ENCODE measurements around the gene CCR9.
A peak's percentile ranks its signal among the peaks of the same experiment; 100 is the strongest.

Gene CCR9

GRCh38 chr3:45910892-45911291 lies 24.5 kb downstream of the CCR9 start:
- DNase-seq, result no peak

- DNase-seq, result no peak
Measured at GRCh38 chr3:45911511-45912226, 25.3 kb downstream of the CCR9 start.

- DNase-seq, result no peak
Measured at GRCh38 chr3:45912435-45912834, 26.1 kb downstream of the CCR9 start.

- no peak for DNase-seq
Measured at GRCh38 chr3:45914362-45915058, 28.2 kb downstream of the CCR9 start.

GRCh38 chr3:45915059-45915439 lies 28.7 kb downstream of the CCR9 start:
- no peak for DNase-seq

GRCh38 chr3:45915518-45916231 lies 29.3 kb downstream of the CCR9 start:
- DNase-seq, result no peak

- no peak for DNase-seq
Measured at GRCh38 chr3:45917146-45917898, 31.0 kb downstream of the CCR9 start.

GRCh38 chr3:45921158-45922038 lies 35.1 kb downstream of the CCR9 start:
- DNase-seq, result no peak

GRCh38 chr3:45922039-45922326 lies 35.6 kb downstream of the CCR9 start:
- no peak for DNase-seq

- DNase-seq, result no peak
Measured at GRCh38 chr3:45922950-45923590, 36.7 kb downstream of the CCR9 start.

GRCh38 chr3:45923755-45924154 lies 37.4 kb downstream of the CCR9 start:
- no peak for DNase-seq

GRCh38 chr3:45927881-45928280 lies 41.5 kb downstream of the CCR9 start:
- no peak for DNase-seq

GRCh38 chr3:45929042-45929679 lies 42.8 kb downstream of the CCR9 start:
- DNase-seq, result no peak

GRCh38 chr3:45931496-45931895 lies 45.2 kb downstream of the CCR9 start:
- no peak for DNase-seq

GRCh38 chr3:45932112-45932511 lies 45.8 kb downstream of the CCR9 start:
- DNase-seq, result no peak

GRCh38 chr3:45933591-45933990 lies 47.2 kb downstream of the CCR9 start:
- DNase-seq, result no peak

- DNase-seq, result no peak
Measured at GRCh38 chr3:45936261-45936660, 49.9 kb downstream of the CCR9 start.

- DNase-seq, result no peak
Measured at GRCh38 chr3:45937206-45938042, 51.1 kb downstream of the CCR9 start.

- DNase-seq, result no peak
Measured at GRCh38 chr3:45938043-45938435, 51.7 kb downstream of the CCR9 start.

- DNase-seq, result peak; percentile 48
Measured at GRCh38 chr3:45938864-45939263, 52.5 kb downstream of the CCR9 start.

Measured in GF-D8 (cell line).